Measurements from ENCODE around the gene POMGNT1.

Gene POMGNT1

DNA sequence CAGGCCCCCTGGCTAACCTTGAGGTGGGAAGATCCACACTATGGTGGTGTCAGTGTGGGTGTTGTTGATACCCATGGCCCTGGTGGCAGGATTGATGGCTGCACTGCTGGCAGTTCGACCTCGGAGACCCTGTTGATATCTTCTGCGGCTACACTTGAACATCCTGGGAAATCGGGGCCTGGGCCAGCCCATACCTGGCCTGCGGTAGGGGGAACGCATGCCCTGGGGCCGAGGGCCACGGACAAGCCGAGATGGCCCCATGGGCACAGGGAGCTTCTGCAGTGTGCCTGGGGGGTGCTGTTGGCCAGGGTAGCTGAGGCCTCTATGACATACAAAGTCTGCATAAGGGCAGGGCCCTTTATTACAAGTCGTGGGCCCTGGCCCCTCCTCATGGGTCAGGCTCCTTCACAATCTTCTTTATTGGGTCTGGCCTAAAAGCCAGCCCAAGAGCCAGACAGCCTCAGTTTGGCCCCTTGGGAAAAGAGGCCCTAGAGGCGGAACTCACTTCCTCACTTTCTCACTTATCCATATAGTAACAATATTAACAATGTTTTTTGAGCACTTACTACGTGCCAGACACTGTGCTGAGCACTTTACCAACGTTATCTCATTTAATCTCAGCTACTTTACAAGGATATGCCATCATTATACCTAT is 21.9 kb downstream of the POMGNT1 start, which contains the start of gene P3R3URF:
Gene P3R3URF (minus strand): TSS at position 278 of the 655 bp plus-strand sequence. CDS start 17 bp downstream, at position 261.
- no peak for DNase-seq
- H3K4me2 ChIP-seq (ENCODE audit: low read depth, low read length): no peak within 1 kb of the TSS
- no peak within 1 kb of the TSS for H3K9ac ChIP-seq (ENCODE audit: low read length)
- H3K4me1 ChIP-seq (ENCODE audit: low read length): no peaks in the 10 kb centered on the region; the same call in 1 of the 2 replicates
- no peaks in the 10 kb centered on the region for H3F3A ChIP-seq (ENCODE audit: insufficient read depth, low read length)
- H4K20me1 ChIP-seq (ENCODE audit: insufficient read depth, low read length): no peaks in the 10 kb centered on the region
- no peaks in the 10 kb centered on the region for H3K79me2 ChIP-seq (ENCODE audit: low read length)
- no peaks in the 10 kb centered on the region for H3K27me3 ChIP-seq (replicated peaks; ENCODE audit: insufficient read depth, low read length)
- no peak within 1 kb of the TSS for H3K4me3 ChIP-seq (ENCODE audit: low read length)
- TF ChIP-seq EZH2 (optimal IDR thresholded peaks at IDR 0.05; ENCODE audit: low read depth, low read length) (no peak), EZH2phosphoT487 (IDR thresholded peaks at IDR 0.05; ENCODE audit: low read length) (no peak)
- TF ChIP-seq, protein P1, sequence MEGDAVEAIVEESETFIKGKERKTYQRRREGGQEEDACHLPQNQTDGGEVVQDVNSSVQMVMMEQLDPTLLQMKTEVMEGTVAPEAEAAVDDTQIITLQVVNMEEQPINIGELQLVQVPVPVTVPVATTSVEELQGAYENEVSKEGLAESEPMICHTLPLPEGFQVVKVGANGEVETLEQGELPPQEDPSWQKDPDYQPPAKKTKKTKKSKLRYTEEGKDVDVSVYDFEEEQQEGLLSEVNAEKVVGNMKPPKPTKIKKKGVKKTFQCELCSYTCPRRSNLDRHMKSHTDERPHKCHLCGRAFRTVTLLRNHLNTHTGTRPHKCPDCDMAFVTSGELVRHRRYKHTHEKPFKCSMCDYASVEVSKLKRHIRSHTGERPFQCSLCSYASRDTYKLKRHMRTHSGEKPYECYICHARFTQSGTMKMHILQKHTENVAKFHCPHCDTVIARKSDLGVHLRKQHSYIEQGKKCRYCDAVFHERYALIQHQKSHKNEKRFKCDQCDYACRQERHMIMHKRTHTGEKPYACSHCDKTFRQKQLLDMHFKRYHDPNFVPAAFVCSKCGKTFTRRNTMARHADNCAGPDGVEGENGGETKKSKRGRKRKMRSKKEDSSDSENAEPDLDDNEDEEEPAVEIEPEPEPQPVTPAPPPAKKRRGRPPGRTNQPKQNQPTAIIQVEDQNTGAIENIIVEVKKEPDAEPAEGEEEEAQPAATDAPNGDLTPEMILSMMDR (IDR thresholded peaks at IDR 0.05; ENCODE audit: low read length): no peak
- H3K9me2 ChIP-seq (replicated peaks; ENCODE audit: insufficient read depth, low read length): no peaks in the 10 kb centered on the region
- H2AFZ ChIP-seq (ENCODE audit: low read length): no peak within 1 kb of the TSS
- no peak within 1 kb of the TSS for H3K27ac ChIP-seq (ENCODE audit: low read length)
- no peaks in the 10 kb centered on the region for H3K9me3 ChIP-seq (replicated peaks; ENCODE audit: insufficient read depth, low read length)
- H3K36me3 ChIP-seq (replicated peaks; ENCODE audit: insufficient read depth, low read length): no peaks in the 10 kb centered on the region

DNA sequence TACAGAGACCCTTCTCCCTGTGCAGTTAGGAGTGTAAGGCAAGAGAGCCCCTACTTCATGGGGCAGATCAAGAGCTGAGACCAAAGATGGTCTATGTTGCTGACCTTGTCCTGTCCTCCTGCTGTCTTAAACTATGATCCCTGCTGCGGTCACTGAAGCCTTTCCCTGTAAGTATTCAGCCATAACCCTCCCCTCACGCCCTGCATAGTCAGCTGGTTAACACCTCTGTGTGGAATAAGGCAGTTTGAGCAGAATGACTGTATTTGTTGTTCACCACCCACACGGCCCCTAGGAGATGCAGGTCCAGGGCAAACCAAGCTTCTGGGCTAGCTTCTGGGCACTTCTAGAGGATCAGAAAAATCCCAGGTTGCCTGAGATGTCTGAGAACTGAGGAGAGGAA is 23.0 kb downstream of the POMGNT1 start:
- no peak for DNase-seq
- H3K9ac ChIP-seq (ENCODE audit: low read length): no peak overlapping the region
- no peak overlapping the region for H3K4me2 ChIP-seq (ENCODE audit: low read depth, low read length)

DNA sequence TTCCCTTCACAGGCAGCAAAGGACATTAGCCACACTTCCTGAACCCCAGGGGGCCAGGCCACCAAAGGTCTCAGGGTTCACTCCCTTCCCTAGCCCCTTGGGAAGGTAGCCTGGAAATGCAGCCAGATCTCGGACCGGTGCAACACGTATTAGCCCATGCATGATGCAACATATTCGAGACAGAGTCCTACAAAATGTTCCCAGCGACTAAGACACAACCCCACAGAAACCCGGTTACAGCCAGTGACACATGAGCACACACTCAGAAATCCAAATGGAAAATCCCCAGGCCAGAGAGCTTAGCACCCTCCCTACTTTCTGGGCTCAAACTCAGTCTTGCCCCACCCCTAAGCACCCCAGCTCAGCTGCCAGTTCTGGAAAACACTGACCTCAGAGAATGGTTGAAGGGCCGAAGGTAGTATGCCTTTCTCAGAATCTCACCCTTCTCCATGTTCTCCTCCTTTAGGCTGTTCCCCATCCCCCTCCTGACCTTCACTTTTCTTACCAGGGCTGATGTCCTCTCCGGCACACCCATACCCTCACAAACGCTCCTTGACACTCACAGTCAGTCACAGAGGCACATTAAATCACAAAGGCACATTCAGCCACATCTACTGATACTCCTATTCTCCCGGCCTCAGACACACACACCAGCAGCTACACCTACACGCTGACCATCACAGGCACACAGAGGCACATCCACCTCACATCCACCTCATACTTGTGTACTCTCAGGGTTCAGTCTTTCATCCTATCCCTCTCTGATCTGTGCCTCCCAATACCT is 23.6 kb downstream of the POMGNT1 start, which contains the start of gene TSPAN1:
Gene TSPAN1 (plus strand): TSS at position 640 of the 784 bp plus-strand sequence. CDS start 6,021 bp downstream, outside the sequence.
- no peak within 1 kb of the TSS for H3K27ac ChIP-seq (ENCODE audit: low read length)
- H2AFZ ChIP-seq (ENCODE audit: low read length): no peak within 1 kb of the TSS

More for the DNA sequence above, 23.0 kb downstream of the POMGNT1 start:
- H3K9me2 ChIP-seq (replicated peaks; ENCODE audit: insufficient read depth, low read length): no peaks in the 10 kb centered on the region
- H3K79me2 ChIP-seq (ENCODE audit: low read length): no peaks in the 10 kb centered on the region
- no peak overlapping the region for H3K4me3 ChIP-seq (ENCODE audit: low read length)
- H3K27me3 ChIP-seq (replicated peaks; ENCODE audit: insufficient read depth, low read length): no peaks in the 10 kb centered on the region
- no peaks in the 10 kb centered on the region for H3K9me3 ChIP-seq (replicated peaks; ENCODE audit: insufficient read depth, low read length)
- H2AFZ ChIP-seq (ENCODE audit: low read length): no peak overlapping the region
- H3K4me1 ChIP-seq (ENCODE audit: low read length): no peaks in the 10 kb centered on the region; the same call in 1 of the 2 replicates
- H3K27ac ChIP-seq (ENCODE audit: low read length): no peak overlapping the region
- H3F3A ChIP-seq (ENCODE audit: insufficient read depth, low read length): no peaks in the 10 kb centered on the region
- no peaks in the 10 kb centered on the region for H4K20me1 ChIP-seq (ENCODE audit: insufficient read depth, low read length)
- no peaks in the 10 kb centered on the region for H3K36me3 ChIP-seq (replicated peaks; ENCODE audit: insufficient read depth, low read length)
- TF ChIP-seq, protein P1 (IDR thresholded peaks at IDR 0.05; ENCODE audit: low read length): no peak
- no peak for TF ChIP-seq EZH2 (optimal IDR thresholded peaks at IDR 0.05; ENCODE audit: low read depth, low read length)
- TF ChIP-seq EZH2phosphoT487 (IDR thresholded peaks at IDR 0.05; ENCODE audit: low read length): no peak

More for the DNA sequence above, 23.6 kb downstream of the POMGNT1 start, which contains the start of gene TSPAN1:
- no peaks in the 10 kb centered on the region for H3K79me2 ChIP-seq (ENCODE audit: low read length)
- no peaks in the 10 kb centered on the region for H4K20me1 ChIP-seq (ENCODE audit: insufficient read depth, low read length)
- no peak within 1 kb of the TSS for H3K9ac ChIP-seq (ENCODE audit: low read length)
- no peak within 1 kb of the TSS for H3K4me3 ChIP-seq (ENCODE audit: low read length)
- TF ChIP-seq EZH2 (optimal IDR thresholded peaks at IDR 0.05; ENCODE audit: low read depth, low read length) (no peak), EZH2phosphoT487 (IDR thresholded peaks at IDR 0.05; ENCODE audit: low read length) (no peak)
- TF ChIP-seq, protein P1 (IDR thresholded peaks at IDR 0.05; ENCODE audit: low read length): no peak
- no peaks in the 10 kb centered on the region; the same call in 1 of the 2 replicates for H3K4me1 ChIP-seq (ENCODE audit: low read length)
- DNase-seq: no peak
- no peaks in the 10 kb centered on the region for H3K36me3 ChIP-seq (replicated peaks; ENCODE audit: insufficient read depth, low read length)
- H3F3A ChIP-seq (ENCODE audit: insufficient read depth, low read length): no peaks in the 10 kb centered on the region
- H3K4me2 ChIP-seq (ENCODE audit: low read depth, low read length): no peak within 1 kb of the TSS
- H3K9me3 ChIP-seq (replicated peaks; ENCODE audit: insufficient read depth, low read length): no peaks in the 10 kb centered on the region
- no peaks in the 10 kb centered on the region for H3K27me3 ChIP-seq (replicated peaks; ENCODE audit: insufficient read depth, low read length)
- H3K9me2 ChIP-seq (replicated peaks; ENCODE audit: insufficient read depth, low read length): no peaks in the 10 kb centered on the region

All from MM.1S (cell line).